Measurements from ENCODE around the gene RNF224.

The RNF224 gene

GRCh38 chr9:137227054-137227852 is at the start of gene RNF224:
Gene RNF224 (plus strand): TSS chr9:137227502. CDS start chr9:137228336, 834 bp downstream.
- DNase-seq (ENCODE audit: low spot score), result peak; percentile 98

GRCh38 chr9:137178201-137178938 is 48.9 kb upstream of the RNF224 start:
- DNase-seq (ENCODE audit: low spot score), result no peak

GRCh38 chr9:137178939-137179630 is 48.2 kb upstream of the RNF224 start:
- DNase-seq (ENCODE audit: low spot score), result no peak

- no peak for DNase-seq (ENCODE audit: low spot score)
Measured at GRCh38 chr9:137179761-137180160, 47.5 kb upstream of the RNF224 start.

GRCh38 chr9:137180491-137180890 is 46.8 kb upstream of the RNF224 start:
- no peak for DNase-seq (ENCODE audit: low spot score)

GRCh38 chr9:137181680-137182079 is 45.6 kb upstream of the RNF224 start:
- DNase-seq (ENCODE audit: low spot score), result no peak

- no peak for DNase-seq (ENCODE audit: low spot score)
Measured at GRCh38 chr9:137182836-137183235, 44.5 kb upstream of the RNF224 start.

GRCh38 chr9:137183980-137184595 is 43.2 kb upstream of the RNF224 start:
- no peak for DNase-seq (ENCODE audit: low spot score)

GRCh38 chr9:137184881-137185660 is 42.2 kb upstream of the RNF224 start:
- no peak for DNase-seq (ENCODE audit: low spot score)

GRCh38 chr9:137185921-137186320 is 41.4 kb upstream of the RNF224 start:
- no peak for DNase-seq (ENCODE audit: low spot score)

- no peak for DNase-seq (ENCODE audit: low spot score)
Measured at GRCh38 chr9:137186385-137186784, 40.9 kb upstream of the RNF224 start.

GRCh38 chr9:137187386-137187785 is 39.9 kb upstream of the RNF224 start:
- DNase-seq (ENCODE audit: low spot score), result no peak

GRCh38 chr9:137188086-137188489 is 39.2 kb upstream of the RNF224 start:
- DNase-seq (ENCODE audit: low spot score), result no peak

- DNase-seq (ENCODE audit: low spot score), result peak; percentile 94
Measured at GRCh38 chr9:137188490-137189296, 38.6 kb upstream of the RNF224 start, which contains the start of the genes ANAPC2 and SSNA1. Gene ANAPC2 (minus strand): TSS chr9:137188560. CDS start chr9:137188532, 28 bp downstream. Gene SSNA1 (plus strand): TSS chr9:137188676. CDS start chr9:137188727, 51 bp downstream.

- DNase-seq (ENCODE audit: low spot score), result no peak
Measured at GRCh38 chr9:137189297-137190295, 37.7 kb upstream of the RNF224 start.

GRCh38 chr9:137190315-137190856 is 36.9 kb upstream of the RNF224 start:
- DNase-seq (ENCODE audit: low spot score), result no peak

GRCh38 chr9:137191245-137191644 is 36.1 kb upstream of the RNF224 start:
- DNase-seq (ENCODE audit: low spot score), result no peak

GRCh38 chr9:137191691-137192447 is 35.4 kb upstream of the RNF224 start:
- DNase-seq (ENCODE audit: low spot score), result no peak

All from HuH-7.5 (cell line).